Endothelial cell (in vitro differentiated cells): ENCODE results near the gene VOPP1. TPM values are rescaled to one million over a fixed set of nuclear protein-coding genes. Genes with fewer than 3 reads are reported as not detected.

Experiments used
- DNase-seq: peaks from one replicate; pipeline ENCODE4 v3.0.0; 2021; ENCODE audit warnings: low spot score
- H3K27ac Mint-ChIP-seq: one replicate; pipeline ENCODE4 v1.8.0; 2021; ENCODE audit warnings: mixed read lengths, inconsistent platforms; ENCODE audit not compliant: unreplicated experiment
- H3K27me3 Mint-ChIP-seq: one replicate; pipeline ENCODE4 v1.8.0; 2021; ENCODE audit warnings: mild to moderate bottlenecking, moderate library complexity, mixed read lengths, inconsistent platforms; ENCODE audit not compliant: unreplicated experiment
- H3K36me3 Mint-ChIP-seq: one replicate; pipeline ENCODE4 v1.8.0; 2021; ENCODE audit warnings: mild to moderate bottlenecking, low read depth, mixed read lengths, inconsistent platforms; ENCODE audit not compliant: unreplicated experiment
- H3K4me1 Mint-ChIP-seq: one replicate; pipeline ENCODE4 v1.8.0; 2021; ENCODE audit warnings: mild to moderate bottlenecking, mixed read lengths, inconsistent platforms; ENCODE audit not compliant: unreplicated experiment
- H3K4me3 Mint-ChIP-seq: one replicate; pipeline ENCODE4 v1.8.0; 2021; ENCODE audit warnings: mild to moderate bottlenecking, mixed read lengths, inconsistent platforms; ENCODE audit not compliant: unreplicated experiment
- H3K9me3 Mint-ChIP-seq: one replicate; pipeline ENCODE4 v1.8.0; 2021; ENCODE audit warnings: mixed read lengths, inconsistent platforms; ENCODE audit not compliant: unreplicated experiment
- CTCF ChIP-seq: fragments of 200-600 bp; sonication (generic); IDR thresholded peaks from one replicate; pipeline ENCODE4 v1.5.0; 2021; ENCODE audit warnings: antibody characterized with exemption; ENCODE audit not compliant: unreplicated experiment
- total RNA-seq: library from RNA; stranded (reverse); fragmentation: NEBNext Ultra II Directional; extraction: Animal tissue kit (Norgen Biotek cat#: 25700); gene quantifications from one replicate; pipeline ENCODE4 v1.2.1, GENCODE V29; 2021; ENCODE audit not compliant: unreplicated experiment

VOPP1 gene
- total RNA-seq, 1 donor from 2014 or later, result 54.2 TPM

DNA sequence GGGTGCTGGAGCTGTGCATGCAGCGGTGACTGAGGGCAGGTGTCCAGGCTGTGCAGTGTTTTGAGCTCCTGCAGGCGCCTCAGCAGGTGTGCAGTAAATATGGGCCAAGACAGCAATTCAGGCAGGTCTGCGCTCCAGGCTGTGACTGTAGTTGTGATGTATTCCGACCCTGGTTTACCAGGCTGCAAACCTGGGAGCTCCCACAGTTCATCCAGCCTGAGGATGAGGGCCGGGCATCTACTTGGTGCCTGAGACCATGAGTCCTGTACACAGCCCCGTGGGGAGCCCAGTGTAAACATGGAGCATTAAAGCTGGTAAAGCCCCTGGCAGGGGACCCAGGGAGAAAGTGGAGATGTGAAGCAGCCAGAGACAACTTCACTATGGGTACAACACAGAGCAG, 82.8 kb downstream of the VOPP1 start:
- Mint-ChIP-seq H3K27me3 (peaks cover 4% of the 10 kb centered on the region), H3K27ac (no peak overlapping the region), H3K4me3 (no peak overlapping the region), H3K36me3 (peaks cover 22% of the 10 kb centered on the region), H3K9me3 (no peaks in the 10 kb centered on the region), H3K4me1 (no peaks in the 10 kb centered on the region)
- no peak for TF ChIP-seq CTCF
- no peak for DNase-seq

- Mint-ChIP-seq H3K9me3 (no peaks in the 10 kb centered on the region), H3K4me3 (no peak overlapping the region), H3K4me1 (no peaks in the 10 kb centered on the region), H3K36me3 (peaks cover 22% of the 10 kb centered on the region), H3K27ac (no peak overlapping the region), H3K27me3 (peaks cover 6% of the 10 kb centered on the region)
- DNase-seq, result no peak
- TF ChIP-seq CTCF, result no peak
Measured at GRCh38 chr7:55488804-55489340, 83.4 kb downstream of the VOPP1 start.

GRCh38 chr7:55488216-55488615, 84.1 kb downstream of the VOPP1 start:
- Mint-ChIP-seq H3K9me3 (no peaks in the 10 kb centered on the region), H3K27me3 (peaks cover 4% of the 10 kb centered on the region), H3K4me1 (no peaks in the 10 kb centered on the region), H3K27ac (no peak overlapping the region), H3K4me3 (no peak overlapping the region), H3K36me3 (peaks cover 26% of the 10 kb centered on the region)
- no peak for TF ChIP-seq CTCF
- no peak for DNase-seq

DNA sequence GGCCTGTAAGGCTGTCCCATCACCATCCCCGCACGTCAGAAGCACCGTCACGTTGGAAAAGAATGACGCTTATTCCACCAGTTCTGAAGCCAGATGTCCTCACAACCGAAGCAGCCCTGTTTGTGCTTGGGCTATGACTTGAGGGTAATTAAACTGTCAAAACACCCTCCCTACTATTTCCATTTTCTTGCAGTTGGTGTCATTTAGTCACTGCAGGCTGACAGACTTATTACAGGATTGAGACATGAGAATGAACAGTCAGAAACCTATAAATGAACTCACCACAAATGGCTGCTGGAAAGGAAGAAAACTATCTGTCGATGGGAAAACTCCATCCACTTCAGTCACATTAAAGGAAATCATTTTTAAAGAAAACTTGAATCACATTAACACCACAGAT, 85.3 kb downstream of the VOPP1 start:
- H3K36me3 Mint-ChIP-seq, result peaks cover 18% of the 10 kb centered on the region
- H3K9me3 Mint-ChIP-seq, result no peaks in the 10 kb centered on the region
- TF ChIP-seq CTCF, result no peak
- DNase-seq, result no peak
- no peaks in the 10 kb centered on the region for H3K4me1 Mint-ChIP-seq
- no peak overlapping the region for H3K4me3 Mint-ChIP-seq
- H3K27me3 Mint-ChIP-seq, result peaks cover 4% of the 10 kb centered on the region
- H3K27ac Mint-ChIP-seq, result no peak overlapping the region

- Mint-ChIP-seq H3K27ac (no peak overlapping the region), H3K27me3 (peaks cover 4% of the 10 kb centered on the region), H3K9me3 (no peaks in the 10 kb centered on the region), H3K36me3 (peaks cover 14% of the 10 kb centered on the region), H3K4me3 (no peak overlapping the region), H3K4me1 (no peaks in the 10 kb centered on the region)
- DNase-seq, result no peak
- TF ChIP-seq CTCF, result no peak
Measured at GRCh38 chr7:55486192-55486590, 86.1 kb downstream of the VOPP1 start.
